Inflammatory macrophage treated with lipopolysaccharide for 1 hour (primary cell): ENCODE results near the gene CTXN1.
"Not testable (repeated sequence)": the region's sequence is repeated elsewhere in the genome, so short reads cannot be mapped to it uniquely, and the experiment has no call there.

Experiments
- DNase-seq, 2 donors: peaks; one replicate each; pipeline ENCODE4 v3.0.0-alpha.2; 2020 to 2022

Gene CTXN1

GRCh38 chr19:7926021-7926726 lies at the start of gene CTXN1:
Gene CTXN1, minus strand, starts transcription at chr19:7926135. Its CDS starts 597 bp downstream, at chr19:7925538.
- DNase-seq = peak; percentile 29 to 54

- DNase-seq = no peak
Observed at GRCh38 chr19:7975037-7975436, 49.1 kb upstream of the CTXN1 start.

GRCh38 chr19:7973883-7974282 lies 47.9 kb upstream of the CTXN1 start:
- DNase-seq = no peak

GRCh38 chr19:7971553-7972520 lies 45.9 kb upstream of the CTXN1 start:
- DNase-seq = no peak

- DNase-seq = peak; percentile 10 to 55
Observed at GRCh38 chr19:7970716-7971448, 44.9 kb upstream of the CTXN1 start.

GRCh38 chr19:7969555-7969939 lies 43.6 kb upstream of the CTXN1 start:
- DNase-seq = no peak

GRCh38 chr19:7968796-7969554 lies 43.0 kb upstream of the CTXN1 start:
- DNase-seq = no peak

- DNase-seq = no peak
Observed at GRCh38 chr19:7968008-7968795, 42.3 kb upstream of the CTXN1 start.

GRCh38 chr19:7965921-7966665 lies 40.2 kb upstream of the CTXN1 start:
- DNase-seq = no peak

GRCh38 chr19:7965259-7965841 lies 39.4 kb upstream of the CTXN1 start:
- no peak for DNase-seq

- DNase-seq = no peak
Observed at GRCh38 chr19:7963566-7963965, 37.6 kb upstream of the CTXN1 start.

GRCh38 chr19:7962644-7963268 lies 36.8 kb upstream of the CTXN1 start:
- no peak for DNase-seq

GRCh38 chr19:7961920-7962626 lies 36.1 kb upstream of the CTXN1 start:
- no peak for DNase-seq

GRCh38 chr19:7961082-7961481 lies 35.1 kb upstream of the CTXN1 start:
- DNase-seq = not testable (repeated sequence)

GRCh38 chr19:7959211-7959610 lies 33.3 kb upstream of the CTXN1 start:
- no peak for DNase-seq

GRCh38 chr19:7955696-7956095 lies 29.8 kb upstream of the CTXN1 start:
- DNase-seq = no peak

GRCh38 chr19:7953576-7953975 lies 27.6 kb upstream of the CTXN1 start:
- DNase-seq = peak in 1 of 2 donors; percentile 19

GRCh38 chr19:7953060-7953459 lies 27.1 kb upstream of the CTXN1 start:
- DNase-seq = peak; percentile 28 to 49

- no peak for DNase-seq
Observed at GRCh38 chr19:7947939-7948338, 22.0 kb upstream of the CTXN1 start.
